ENCODE measurements around the gene FGD3. TPM values are rescaled to one million over a fixed set of nuclear protein-coding genes. Genes with fewer than 3 reads are reported as not detected.

Gene FGD3
- total RNA-seq, 2 experiments from 2014 or later = 102 to 104 TPM

DNA sequence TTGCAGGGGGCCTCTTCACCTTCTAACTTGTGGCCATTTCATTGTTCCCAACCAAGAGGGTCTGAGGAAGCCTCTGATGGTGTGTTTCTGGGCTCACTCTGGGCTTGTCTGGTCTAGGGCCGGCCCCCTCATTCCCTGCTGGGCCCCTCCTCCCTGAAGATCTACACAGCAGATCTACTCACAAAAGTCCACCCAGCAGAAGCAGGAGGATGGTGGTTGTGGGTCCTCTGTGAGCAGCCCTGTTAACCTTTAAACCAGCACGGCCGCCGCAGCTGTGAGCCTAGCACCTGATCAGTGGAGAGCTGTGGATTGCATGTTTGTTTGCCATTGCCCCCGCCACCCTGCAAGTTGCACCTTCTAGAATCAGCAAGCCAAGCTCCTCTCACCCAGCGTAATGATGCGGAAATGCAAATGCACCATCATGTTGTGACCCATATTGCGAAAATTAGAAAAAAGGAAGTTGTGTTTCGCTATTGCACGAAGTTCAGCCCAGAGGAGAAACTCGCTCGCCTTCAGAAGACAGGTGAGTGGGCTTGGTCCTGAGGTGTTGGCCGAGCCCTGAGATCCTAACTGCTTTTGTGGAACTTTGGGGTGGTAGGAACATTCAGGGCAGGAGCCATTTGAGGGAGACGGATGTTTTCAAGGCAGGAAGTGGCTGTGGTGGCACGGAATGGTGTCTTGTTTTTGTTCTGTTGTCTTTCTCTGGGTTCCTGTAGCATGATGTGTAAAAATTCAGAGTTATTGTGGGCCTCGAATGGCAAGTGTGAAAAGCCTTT, 16.7 kb downstream of the FGD3 start:
- Mint-ChIP-seq H3K4me1 (peaks cover 63% of the 10 kb centered on the region), H3K4me3 (peak overlapping the region; percentile 85), H3K27ac (peak overlapping the region; percentile 98), H3K9me3 (peaks cover 13% of the 10 kb centered on the region), H3K36me3 (ENCODE audit: low read depth) (peaks cover 64% of the 10 kb centered on the region), H3K27me3 (no peaks in the 10 kb centered on the region)
- ChIA-PET POLR2A (interaction anchor here (0.6 to 5.9 kb wide), 18 partner anchors 9 to 602 kb away, joined by 3 to 118 read pairs (median 6); partner anchors contain the start of genes FAM120AOS, IPPK and NINJ1), CTCF (interaction anchor here (1.6 kb wide), 2 partner anchors 9 to 39 kb away, joined by 5 to 11 read pairs; no protein-coding TSS in a partner anchor)
- peak; percentile 84 for DNase-seq

- H3K27ac Mint-ChIP-seq = peak overlapping the region; percentile 98
- no peak for DNase-seq
- POLR2A ChIA-PET = interaction anchor here (0.9 to 5.9 kb wide), 23 partner anchors 8 to 602 kb away, joined by 3 to 118 read pairs (median 6); partner anchors contain the start of genes CARD19, FAM120AOS, FGD3 and IPPK
- peak overlapping the region; percentile 85 for H3K4me3 Mint-ChIP-seq
- H3K9me3 Mint-ChIP-seq = peaks cover 13% of the 10 kb centered on the region
- peaks cover 68% of the 10 kb centered on the region for H3K4me1 Mint-ChIP-seq
- H3K36me3 Mint-ChIP-seq (ENCODE audit: low read depth) = peaks cover 69% of the 10 kb centered on the region
- H3K27me3 Mint-ChIP-seq = no peaks in the 10 kb centered on the region
- CTCF ChIA-PET = interaction anchor here (1.6 kb wide), 1 partner anchor 10 kb away, joined by 11 read pairs; no protein-coding TSS in a partner anchor
Observed at GRCh38 chr9:92964607-92965060, 17.3 kb downstream of the FGD3 start.

DNA sequence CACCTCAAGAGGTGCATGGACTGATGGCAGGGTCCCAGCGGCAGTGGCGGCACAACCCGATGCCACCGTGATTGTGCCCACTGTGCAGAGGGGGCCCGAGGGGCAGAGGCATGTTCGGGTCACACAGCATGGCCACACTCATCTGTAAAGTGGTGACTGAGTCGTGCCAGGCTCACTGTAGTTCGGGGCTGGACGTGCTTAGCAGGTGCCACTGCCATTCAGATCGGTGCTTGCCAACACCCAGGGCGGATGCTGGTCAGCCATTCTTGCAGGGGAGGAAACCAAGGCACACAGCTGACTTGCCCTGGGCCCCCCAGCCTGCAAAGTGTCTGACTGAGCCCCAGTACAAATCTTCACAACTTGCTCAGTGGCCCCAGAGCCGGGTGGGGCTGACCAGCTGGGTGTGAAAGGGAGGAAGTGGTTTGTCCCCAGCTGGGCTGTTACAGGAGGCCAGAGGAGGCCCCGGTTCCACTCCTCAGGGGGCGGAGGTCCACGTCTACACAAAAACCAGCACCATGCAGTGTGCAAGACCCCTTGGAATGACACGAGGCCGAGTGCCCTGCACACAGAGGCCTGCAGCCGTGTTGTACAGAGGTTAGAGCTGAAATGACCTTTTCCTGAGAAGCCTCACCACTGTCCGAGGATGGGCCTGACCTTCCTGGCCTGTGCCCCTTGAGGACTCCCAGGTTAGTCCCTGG, 17.9 kb downstream of the FGD3 start:
- ChIA-PET CTCF (interaction anchor here (1.5 to 1.6 kb wide), 4 partner anchors 8 to 38 kb away, joined by 5 to 11 read pairs (median 6); no protein-coding TSS in a partner anchor), POLR2A (interaction anchor here (0.8 to 5.9 kb wide), 16 partner anchors 8 to 491 kb away, joined by 3 to 118 read pairs (median 7); partner anchors contain the start of genes CARD19, FAM120AOS, FGD3 and NINJ1)
- H3K27me3 Mint-ChIP-seq = no peaks in the 10 kb centered on the region
- DNase-seq = peak; percentile 58
- H3K36me3 Mint-ChIP-seq (ENCODE audit: low read depth) = peaks cover 68% of the 10 kb centered on the region
- peaks cover 13% of the 10 kb centered on the region for H3K9me3 Mint-ChIP-seq
- peak overlapping the region; percentile 98 for H3K27ac Mint-ChIP-seq
- peak overlapping the region; percentile 85 for H3K4me3 Mint-ChIP-seq
- peaks cover 68% of the 10 kb centered on the region for H3K4me1 Mint-ChIP-seq

DNA sequence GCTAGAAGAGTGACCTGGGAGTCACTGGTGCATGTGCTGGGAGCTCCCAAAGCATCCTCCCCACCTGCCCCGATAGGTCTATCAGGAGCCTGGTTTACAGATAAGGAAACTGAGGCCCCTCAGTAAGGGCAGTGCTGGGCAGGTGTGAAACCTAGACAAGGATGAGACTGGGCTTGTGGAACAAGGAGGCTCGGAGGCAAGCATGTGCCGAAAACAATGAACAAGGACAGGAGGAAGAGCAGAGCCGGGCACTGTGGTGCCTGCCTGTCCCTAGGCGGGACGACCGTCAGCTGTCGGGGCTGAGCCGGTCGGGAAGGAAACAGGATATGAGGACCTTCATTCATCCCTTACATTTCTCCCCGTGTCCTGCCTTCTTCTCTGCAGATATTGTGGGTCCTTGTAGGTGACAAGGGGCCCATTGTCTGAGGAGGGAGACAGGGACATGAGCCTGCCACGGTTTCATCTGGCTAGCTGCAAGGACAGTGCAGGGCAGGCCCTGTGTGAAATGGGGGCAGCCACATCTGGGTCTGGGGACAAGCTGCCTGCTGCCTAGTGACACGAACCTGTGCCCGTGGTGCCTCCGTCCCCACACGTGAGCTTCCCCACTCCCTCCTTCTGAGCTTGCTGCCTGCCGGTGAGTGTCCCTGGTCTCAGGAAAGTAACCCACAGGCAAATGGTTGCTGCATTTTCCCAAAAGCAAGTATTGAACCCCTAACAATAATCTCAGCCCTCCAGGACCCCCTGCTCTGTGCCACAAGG, 18.6 kb downstream of the FGD3 start:
- peaks cover 13% of the 10 kb centered on the region for H3K9me3 Mint-ChIP-seq
- H3K4me1 Mint-ChIP-seq = peaks cover 72% of the 10 kb centered on the region
- peaks cover 73% of the 10 kb centered on the region for H3K36me3 Mint-ChIP-seq (ENCODE audit: low read depth)
- ChIA-PET POLR2A (interaction anchor here (0.8 to 5.9 kb wide), 17 partner anchors 9 to 490 kb away, joined by 3 to 118 read pairs (median 6); partner anchors contain the start of genes CARD19, FGD3 and NINJ1), CTCF (interaction anchor here (1.1 to 1.6 kb wide), 4 partner anchors 9 to 175 kb away, joined by 3 to 7 read pairs (median 6); no protein-coding TSS in a partner anchor)
- peak overlapping the region; percentile 85 for H3K4me3 Mint-ChIP-seq
- peak overlapping the region; percentile 98 for H3K27ac Mint-ChIP-seq
- DNase-seq = no peak
- no peaks in the 10 kb centered on the region for H3K27me3 Mint-ChIP-seq

DNA sequence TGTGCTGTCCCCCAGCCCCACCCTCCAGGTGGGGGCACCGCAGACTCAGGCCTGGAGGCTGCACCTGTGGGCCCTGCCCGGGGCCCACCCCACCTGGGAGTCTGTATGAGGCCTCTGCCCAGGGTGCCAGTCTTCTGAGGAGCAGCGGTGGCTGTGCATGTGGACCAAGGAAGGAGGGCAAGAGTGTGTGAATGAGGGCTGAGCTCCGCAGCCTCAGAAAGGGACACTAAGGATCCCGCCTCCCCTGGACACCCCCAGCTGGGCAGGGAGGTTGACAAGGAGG, 19.1 kb downstream of the FGD3 start:
- H3K9me3 Mint-ChIP-seq = peaks cover 8% of the 10 kb centered on the region
- H3K27me3 Mint-ChIP-seq = no peaks in the 10 kb centered on the region
- CTCF ChIA-PET = interaction anchor here (1.1 to 1.6 kb wide), 4 partner anchors 9 to 175 kb away, joined by 3 to 7 read pairs (median 6); no protein-coding TSS in a partner anchor
- H3K4me1 Mint-ChIP-seq = peaks cover 71% of the 10 kb centered on the region
- peaks cover 72% of the 10 kb centered on the region for H3K36me3 Mint-ChIP-seq (ENCODE audit: low read depth)
- POLR2A ChIA-PET = interaction anchor here (0.9 to 5.9 kb wide), 12 partner anchors 9 to 490 kb away, joined by 3 to 118 read pairs (median 8); partner anchors contain the start of gene CARD19
- peak overlapping the region; percentile 98 for H3K27ac Mint-ChIP-seq
- peak overlapping the region; percentile 85 for H3K4me3 Mint-ChIP-seq
- DNase-seq = peak; percentile 15

- Mint-ChIP-seq H3K27me3 (no peaks in the 10 kb centered on the region), H3K36me3 (ENCODE audit: low read depth) (peaks cover 73% of the 10 kb centered on the region), H3K27ac (peak overlapping the region; percentile 98), H3K4me1 (peaks cover 76% of the 10 kb centered on the region), H3K9me3 (no peaks in the 10 kb centered on the region), H3K4me3 (peak overlapping the region; percentile 85)
- CTCF ChIA-PET = interaction anchor here (1.2 to 1.5 kb wide), 2 partner anchors 10 to 127 kb away, joined by 3 read pairs; no protein-coding TSS in a partner anchor
- peak; percentile 28 for DNase-seq
- POLR2A ChIA-PET = interaction anchor here (1.2 to 5.9 kb wide), 5 partner anchors 7 to 159 kb away, joined by 3 to 118 read pairs (median 5); no protein-coding TSS in a partner anchor
Observed at GRCh38 chr9:92968081-92968480, 20.8 kb downstream of the FGD3 start.

GRCh38 chr9:92969516-92970466, 22.5 kb downstream of the FGD3 start:
- Mint-ChIP-seq H3K4me1 (peaks cover 85% of the 10 kb centered on the region), H3K36me3 (ENCODE audit: low read depth) (peaks cover 85% of the 10 kb centered on the region), H3K27ac (peak overlapping the region; percentile 98), H3K4me3 (peak overlapping the region; percentile 85), H3K27me3 (no peaks in the 10 kb centered on the region), H3K9me3 (no peaks in the 10 kb centered on the region)
- ChIA-PET POLR2A (interaction anchor here (1.4 kb wide), 1 partner anchor 9 kb away, joined by 3 read pairs; no protein-coding TSS in a partner anchor), CTCF (interaction anchor here (1.1 kb wide), 1 partner anchor 13 kb away, joined by 3 read pairs; no protein-coding TSS in a partner anchor)
- DNase-seq = peak; percentile 14

DNA sequence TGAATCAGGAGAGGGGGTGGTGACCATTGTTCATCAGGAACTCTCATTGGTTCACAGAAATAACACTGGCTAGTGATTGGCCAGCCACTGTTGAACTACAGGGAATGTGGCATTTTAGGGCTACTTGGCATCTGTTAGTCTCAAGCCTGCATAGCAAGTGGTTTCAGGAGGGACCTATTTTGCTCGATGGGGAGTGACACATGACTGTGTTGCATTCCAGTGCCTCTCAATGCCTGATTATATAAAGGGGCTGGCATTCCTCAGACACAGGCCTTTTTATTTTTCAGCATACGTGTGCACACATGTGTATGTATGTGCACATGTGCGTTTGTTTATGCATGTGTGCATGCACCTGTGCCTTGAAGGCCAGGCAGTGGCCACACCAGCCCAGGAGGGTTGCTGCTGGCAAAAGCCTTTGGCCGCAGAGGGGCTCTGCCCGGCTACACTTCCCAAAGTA, 23.2 kb downstream of the FGD3 start:
- Mint-ChIP-seq H3K4me3 (peak overlapping the region; percentile 9), H3K27ac (peak overlapping the region; percentile 98), H3K4me1 (peaks cover 86% of the 10 kb centered on the region), H3K9me3 (no peaks in the 10 kb centered on the region), H3K27me3 (no peaks in the 10 kb centered on the region), H3K36me3 (ENCODE audit: low read depth) (peaks cover 85% of the 10 kb centered on the region)
- ChIA-PET CTCF (no interaction called here), POLR2A (interaction anchor here (1.0 kb wide), 1 partner anchor 20 kb away, joined by 3 read pairs; no protein-coding TSS in a partner anchor)
- peak; percentile 20 for DNase-seq

- H3K4me1 Mint-ChIP-seq = peaks cover 88% of the 10 kb centered on the region
- H3K4me3 Mint-ChIP-seq = peak overlapping the region; percentile 32
- H3K9me3 Mint-ChIP-seq = no peaks in the 10 kb centered on the region
- CTCF ChIA-PET = no interaction called here
- H3K36me3 Mint-ChIP-seq (ENCODE audit: low read depth) = peaks cover 85% of the 10 kb centered on the region
- no peaks in the 10 kb centered on the region for H3K27me3 Mint-ChIP-seq
- POLR2A ChIA-PET = interaction anchor here (1.0 to 1.5 kb wide), 2 partner anchors 11 to 19 kb away, joined by 3 to 4 read pairs; no protein-coding TSS in a partner anchor
- peak; percentile 15 for DNase-seq
- peak overlapping the region; percentile 76 for H3K27ac Mint-ChIP-seq
Observed at GRCh38 chr9:92971121-92971520, 23.8 kb downstream of the FGD3 start.

GRCh38 chr9:92971776-92972175, 24.5 kb downstream of the FGD3 start:
- no peaks in the 10 kb centered on the region for H3K9me3 Mint-ChIP-seq
- no peak overlapping the region for H3K4me3 Mint-ChIP-seq
- H3K27me3 Mint-ChIP-seq = no peaks in the 10 kb centered on the region
- H3K27ac Mint-ChIP-seq = peak overlapping the region; percentile 45
- no peak for DNase-seq
- CTCF ChIA-PET = interaction anchor here (1.1 to 1.5 kb wide), 2 partner anchors 31 to 136 kb away, joined by 3 to 5 read pairs; no protein-coding TSS in a partner anchor
- peaks cover 83% of the 10 kb centered on the region for H3K36me3 Mint-ChIP-seq (ENCODE audit: low read depth)
- peaks cover 85% of the 10 kb centered on the region for H3K4me1 Mint-ChIP-seq
- POLR2A ChIA-PET = interaction anchor here (1.2 to 1.5 kb wide), 3 partner anchors 10 to 57 kb away, joined by 4 to 5 read pairs (median 4); no protein-coding TSS in a partner anchor

- Mint-ChIP-seq H3K9me3 (no peaks in the 10 kb centered on the region), H3K27ac (peak overlapping the region; percentile 59), H3K4me3 (no peak overlapping the region), H3K27me3 (no peaks in the 10 kb centered on the region), H3K36me3 (ENCODE audit: low read depth) (peaks cover 81% of the 10 kb centered on the region), H3K4me1 (peaks cover 80% of the 10 kb centered on the region)
- no peak for DNase-seq
- ChIA-PET CTCF (interaction anchor here (1.2 kb wide), 1 partner anchor 20 kb away, joined by 4 read pairs; no protein-coding TSS in a partner anchor), POLR2A (interaction anchor here (1.8 to 3.2 kb wide), 2 partner anchors 7 to 10 kb away, joined by 7 to 19 read pairs; no protein-coding TSS in a partner anchor)
Observed at GRCh38 chr9:92973700-92974099, 26.4 kb downstream of the FGD3 start.

Measured in activated CD4-positive, alpha-beta memory T cell treated with anti-CD3 and anti-CD28 coated beads, Interleukin-2, amount 10 ng/mL, durations not matched to agents 7 days and 5 days (primary cell).